HepG2 (cell line): Measurements from ENCODE around the gene UTF1. TPM values are rescaled to one million over a fixed set of nuclear protein-coding genes. Genes with fewer than 3 reads are reported as not detected.

Experiments used
- ATAC-seq: fragments of 200-7000 bp; cut with Tn5 transposase; 3 replicates; pipeline ENCODE4 v1.9.1; 2020; ENCODE audit warnings: mild to moderate bottlenecking, moderate library complexity
- BruUV-seq: library from RNA; stranded (reverse); fragments of 400-500 nt; replicated peaks from 2 replicates; lab custom pipeline; 2021; lab: Mats Ljungman, UMichigan
- CTCF ChIA-PET: fragments of 300-600 bp; formaldehyde crosslinking; extraction: SDS; loops from one replicate; lab custom pipeline; 2021; ENCODE audit warnings: low total read pairs, inconsistent platforms, low intra/inter-chr PET ratio; lab: Yijun Ruan, JAX
- POLR2A ChIA-PET: fragments of 350-600 bp; sonication (Branson Sonifier 250); formaldehyde crosslinking; loops from one replicate; lab custom pipeline; 2020; ENCODE audit warnings: antibody characterized with exemption, inconsistent platforms; lab: Yijun Ruan, JAX
- DNase-seq: peaks from one replicate; pipeline ENCODE4 v3.0.0-alpha.2; 2015; ENCODE audit warnings: low spot score
- FAIRE-seq: peaks from 3 replicates; lab custom pipeline; 2011; peaks lifted over from hg19 to GRCh38; lab: Jason Lieb, UNC
- H2AFZ ChIP-seq: one replicate; pipeline ENCODE4 v1.6.1; 2011; ENCODE audit warnings: low read length, inconsistent platforms
- H3K27ac ChIP-seq: fragments of 300-600 bp; 3 replicates; pipeline ENCODE4 v1.8.0; 2011; ENCODE audit warnings: mixed run types, mild to moderate bottlenecking, mixed read lengths, low read length, inconsistent platforms; ENCODE audit not compliant: insufficient read depth; ENCODE audit errors: extremely low read length
- H3K27me3 ChIP-seq, 2 experiments: fragments of 200-600 bp in 1 of 2; 2 replicates in 1 of 2; 3 replicates in 1 of 2; pipeline versions ENCODE4 v1.6.0 to v1.8.0; 2011; ENCODE audit warnings: low read length in 2 of 2, mild to moderate bottlenecking in 2 of 2, moderate library complexity in 2 of 2, inconsistent platforms in 1 of 2; ENCODE audit not compliant: insufficient read depth in 2 of 2, control insufficient read depth in 1 of 2
- H3K36me3 ChIP-seq, 2 experiments: fragments of 200-600 bp in 1 of 2; replicated peaks in 1 of 2; 2 replicates in 1 of 2; 3 replicates in 1 of 2; pipeline versions ENCODE4 v1.5.1 to v1.8.0; 2011; ENCODE audit warnings: low read length in 2 of 2, inconsistent platforms in 1 of 2; ENCODE audit not compliant: insufficient read depth in 2 of 2, control insufficient read depth in 1 of 2
- H3K4me1 ChIP-seq: 2 replicates; pipeline ENCODE4 v1.5.1; 2012; ENCODE audit warnings: low read length, inconsistent platforms; ENCODE audit not compliant: insufficient read depth
- H3K4me2 ChIP-seq: 2 replicates; pipeline ENCODE4 v1.6.0; 2011; ENCODE audit warnings: low read depth, low read length, inconsistent platforms
- H3K4me3 ChIP-seq, 3 experiments: fragments of 200-600 bp in 1 of 3; sonication (generic), shearing (Covaris generic) in 1 of 3; replicated peaks in 1 of 3; 2 replicates each; pipeline ENCODE4 v1.5.1; 2011 to 2016; ENCODE audit warnings: low read length in 3 of 3, inconsistent platforms in 2 of 3, low read depth in 2 of 3, mild to moderate bottlenecking in 2 of 3, control low read depth in 1 of 3, mixed read lengths in 1 of 3; ENCODE audit not compliant: insufficient read depth in 1 of 3
- H3K79me2 ChIP-seq: one replicate; pipeline ENCODE4 v1.6.1; 2011; ENCODE audit warnings: low read length, inconsistent platforms; ENCODE audit not compliant: insufficient read depth
- H3K9ac ChIP-seq: 2 replicates; pipeline ENCODE4 v1.6.0; 2011; ENCODE audit warnings: mild to moderate bottlenecking, low read depth, low read length, inconsistent platforms; ENCODE audit not compliant: insufficient read depth
- H3K9me3 ChIP-seq: 2 replicates; pipeline ENCODE4 v1.5.1; 2012; ENCODE audit warnings: mild to moderate bottlenecking, low read length
- H4K20me1 ChIP-seq: 2 replicates; pipeline ENCODE4 v1.6.0; 2011; ENCODE audit warnings: inconsistent platforms, mild to moderate bottlenecking, low read length, moderate library complexity; ENCODE audit not compliant: insufficient read depth
- ATRX ChIP-seq: sonication (generic); formaldehyde crosslinking; IDR thresholded peaks from 2 replicates; pipeline ENCODE4 v1.4.0; 2020; ENCODE audit warnings: missing genetic modification reagents, borderline replicate concordance
- GFI1 ChIP-seq: sonication (generic); formaldehyde crosslinking; IDR thresholded peaks from 2 replicates; pipeline ENCODE4 v1.5.0; 2020; ENCODE audit warnings: missing genetic modification reagents, mild to moderate bottlenecking, borderline replicate concordance
- HDAC2 ChIP-seq: sonication (generic); formaldehyde crosslinking; IDR thresholded peaks from 2 replicates; pipeline ENCODE4 v1.4.0; 2020; ENCODE audit warnings: missing genetic modification reagents
- HDAC6 ChIP-seq: fragments of 200-600 bp; sonication (generic); IDR thresholded peaks from 2 replicates; pipeline ENCODE4 v1.7.0; 2017; ENCODE audit warnings: mild to moderate bottlenecking, antibody characterized with exemption, low read length, low read depth
- MAFF ChIP-seq: IDR thresholded peaks from 2 replicates; pipeline ENCODE4 v1.6.1; 2011; ENCODE audit warnings: low read depth, low read length, improper control_type of control experiment
- MEIS1 ChIP-seq: sonication (generic); formaldehyde crosslinking; IDR thresholded peaks from 2 replicates; pipeline ENCODE4 v1.9.0; 2021; ENCODE audit warnings: mild to moderate bottlenecking, missing genetic modification reagents, moderate library complexity, borderline replicate concordance
- NR2F2 ChIP-seq: IDR thresholded peaks from 2 replicates; pipeline ENCODE4 v1.6.1; 2012; ENCODE audit warnings: low read depth, inconsistent platforms, borderline replicate concordance
- RAD51 ChIP-seq: fragments of 450-650 bp; IDR thresholded peaks from 2 replicates; pipeline ENCODE4 v1.6.1; 2016; ENCODE audit warnings: borderline replicate concordance
- ZNF615 ChIP-seq: sonication (generic); formaldehyde crosslinking; IDR thresholded peaks from 2 replicates; pipeline ENCODE4 v1.5.0; 2020; ENCODE audit warnings: mild to moderate bottlenecking, missing genetic modification reagents, borderline replicate concordance
- ZSCAN20 ChIP-seq: sonication (generic); formaldehyde crosslinking; IDR thresholded peaks from 2 replicates; pipeline ENCODE4 v1.4.0; 2020; ENCODE audit warnings: missing genetic modification reagents, mild to moderate bottlenecking, borderline replicate concordance
- ZSCAN25 ChIP-seq: sonication (generic); formaldehyde crosslinking; IDR thresholded peaks from 2 replicates; pipeline ENCODE4 v1.8.0; 2022; ENCODE audit warnings: mild to moderate bottlenecking, missing genetic modification reagents
- WGBS: methylation state at CpG from one replicate; pipeline ENCODE4 v1.1.6; 2017; ENCODE audit warnings: low lambda C conversion rate; 5-methylcytosine and 5-hydroxymethylcytosine counted together
- in situ Hi-C: cut with HindIII; loops from 2 replicates; pipeline ENCODE4 v1.10.0; 2017; ENCODE audit warnings: low pct_unique_long_range_greater_than_20kb; ENCODE audit not compliant: extremely low pct_ligation_motif_present
- intact Hi-C: fragments of 100-400 bp; cut with micrococcal nuclease; formaldehyde crosslinking; loops from one replicate; pipeline ENCODE4 v1.10.0; 2022; ENCODE audit not compliant: unreplicated experiment
- polyA plus RNA-seq, 8 experiments: library from polyadenylated mRNA; depleted of rRNA in 3 of 8; stranded (reverse) in 7 of 8; unstranded in 1 of 8; fragments of >200 nt; fragmentation: Illumina TruSeq in 4 of 8; extraction: Trizol in 4 of 8; gene quantifications; 2 replicates each; pipeline versions ENCODE4 v1.2.1 to v1.2.3, GENCODE V29; 2011 to 2016; ENCODE audit warnings: low read depth in 4 of 8, missing spikeins in 1 of 8, mixed read lengths in 1 of 8; ENCODE audit not compliant: insufficient read depth in 1 of 8
- total RNA-seq, 5 experiments: library from RNA; depleted of rRNA; stranded (reverse); fragments of >200 nt; fragmentation: Illumina TruSeq; extraction: Trizol; gene quantifications; 2 replicates each; pipeline ENCODE4 v1.2.3, GENCODE V29; 2016; ENCODE audit warnings: low read depth in 1 of 5
- TF ChIP-seq, protein P1 (sequence below): sonication (generic); formaldehyde crosslinking; IDR thresholded peaks from 2 replicates; pipeline ENCODE4 v1.4.0; 2020; ENCODE audit warnings: missing genetic modification reagents, borderline replicate concordance
- TF ChIP-seq, protein P2 (sequence below): sonication (generic); formaldehyde crosslinking; conservative IDR thresholded peaks from 2 replicates; pipeline ENCODE4 v1.4.0; 2020; ENCODE audit warnings: missing genetic modification reagents
- TF ChIP-seq, protein P3 (sequence below): IDR thresholded peaks from 2 replicates; pipeline ENCODE4 v1.6.1; 2016; ENCODE audit warnings: low read depth, control low read depth
- TF ChIP-seq, protein P4 (sequence below): sonication (generic); formaldehyde crosslinking; IDR thresholded peaks from 2 replicates; pipeline ENCODE4 v1.4.0; 2020; ENCODE audit warnings: missing genetic modification reagents

UTF1 gene
- total and polyA plus RNA-seq, 2 of the 13 experiments (the other 11 are each of a cell fraction or from before 2014, with no cell fraction given): not detected

DNA sequence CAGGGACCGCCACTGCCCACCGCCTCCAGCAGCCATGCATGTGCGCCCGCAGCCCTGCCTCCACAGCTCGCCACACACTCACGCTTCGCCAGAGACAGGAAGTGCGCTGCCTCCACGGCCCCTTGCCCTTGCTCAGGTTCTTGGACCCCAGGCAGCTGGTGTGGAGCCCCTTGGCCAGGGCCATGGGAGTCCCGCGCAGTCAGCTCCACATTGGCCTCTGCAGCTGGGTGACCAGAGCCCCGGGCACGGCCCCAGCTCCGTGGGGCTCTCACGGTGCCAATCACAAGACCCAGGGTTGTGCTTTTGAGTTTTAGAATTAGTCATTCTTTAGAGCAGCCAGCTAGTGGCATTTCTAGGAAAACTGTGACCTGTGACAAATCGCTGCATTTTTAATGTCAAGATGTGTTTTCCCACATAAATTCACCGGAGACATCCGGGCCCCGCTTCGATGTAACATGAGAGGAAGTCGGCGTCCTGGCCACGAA lies 4.3 kb upstream of the UTF1 start:
- Histone ChIP-seq H3K4me1 (no peaks in the 10 kb centered on the region), H3K4me2 (no peak overlapping the region), H3K79me2 (no peaks in the 10 kb centered on the region), H2AFZ (no peak overlapping the region), H3K27ac (no peak overlapping the region), H3K4me3 (no peak overlapping the region), H4K20me1 (no peaks in the 10 kb centered on the region), H3K9ac (no peak overlapping the region), H3K27me3 (peaks cover 13 to 57% of the 10 kb centered on the region in 2 experiments), H3K36me3 (no peaks in the 10 kb centered on the region), H3K9me3 (no peaks in the 10 kb centered on the region)
- ATAC-seq: no peak
- ChIA-PET POLR2A (no interaction called here), CTCF (no interaction called here)
- WGBS: 87% methylated on average over 23 of the region's 23 CpGs
- no peak for FAIRE-seq
- in situ Hi-C loops: no loop called here
- DNase-seq: no peak
- no TSS peak for BruUV-seq
- intact Hi-C loops: no loop called here
- TF ChIP-seq RAD51 (no peak), HDAC6 (no peak), MAFF (no peak), ZSCAN20 (CRISPR knock-in tag) (no peak), MEIS1 (CRISPR knock-in tag) (no peak), ZSCAN25 (no peak), GFI1 (CRISPR knock-in tag) (no peak), ZNF615 (no peak), NR2F2 (no peak), HDAC2 (CRISPR knock-in tag) (no peak), ATRX (CRISPR knock-in tag) (no peak)
- TF ChIP-seq, protein P1, sequence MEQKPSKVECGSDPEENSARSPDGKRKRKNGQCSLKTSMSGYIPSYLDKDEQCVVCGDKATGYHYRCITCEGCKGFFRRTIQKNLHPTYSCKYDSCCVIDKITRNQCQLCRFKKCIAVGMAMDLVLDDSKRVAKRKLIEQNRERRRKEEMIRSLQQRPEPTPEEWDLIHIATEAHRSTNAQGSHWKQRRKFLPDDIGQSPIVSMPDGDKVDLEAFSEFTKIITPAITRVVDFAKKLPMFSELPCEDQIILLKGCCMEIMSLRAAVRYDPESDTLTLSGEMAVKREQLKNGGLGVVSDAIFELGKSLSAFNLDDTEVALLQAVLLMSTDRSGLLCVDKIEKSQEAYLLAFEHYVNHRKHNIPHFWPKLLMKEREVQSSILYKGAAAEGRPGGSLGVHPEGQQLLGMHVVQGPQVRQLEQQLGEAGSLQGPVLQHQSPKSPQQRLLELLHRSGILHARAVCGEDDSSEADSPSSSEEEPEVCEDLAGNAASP: no peak
- TF ChIP-seq, protein P2, sequence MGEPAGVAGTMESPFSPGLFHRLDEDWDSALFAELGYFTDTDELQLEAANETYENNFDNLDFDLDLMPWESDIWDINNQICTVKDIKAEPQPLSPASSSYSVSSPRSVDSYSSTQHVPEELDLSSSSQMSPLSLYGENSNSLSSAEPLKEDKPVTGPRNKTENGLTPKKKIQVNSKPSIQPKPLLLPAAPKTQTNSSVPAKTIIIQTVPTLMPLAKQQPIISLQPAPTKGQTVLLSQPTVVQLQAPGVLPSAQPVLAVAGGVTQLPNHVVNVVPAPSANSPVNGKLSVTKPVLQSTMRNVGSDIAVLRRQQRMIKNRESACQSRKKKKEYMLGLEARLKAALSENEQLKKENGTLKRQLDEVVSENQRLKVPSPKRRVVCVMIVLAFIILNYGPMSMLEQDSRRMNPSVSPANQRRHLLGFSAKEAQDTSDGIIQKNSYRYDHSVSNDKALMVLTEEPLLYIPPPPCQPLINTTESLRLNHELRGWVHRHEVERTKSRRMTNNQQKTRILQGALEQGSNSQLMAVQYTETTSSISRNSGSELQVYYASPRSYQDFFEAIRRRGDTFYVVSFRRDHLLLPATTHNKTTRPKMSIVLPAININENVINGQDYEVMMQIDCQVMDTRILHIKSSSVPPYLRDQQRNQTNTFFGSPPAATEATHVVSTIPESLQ (CRISPR knock-in tag): no peak
- TF ChIP-seq, protein P3, sequence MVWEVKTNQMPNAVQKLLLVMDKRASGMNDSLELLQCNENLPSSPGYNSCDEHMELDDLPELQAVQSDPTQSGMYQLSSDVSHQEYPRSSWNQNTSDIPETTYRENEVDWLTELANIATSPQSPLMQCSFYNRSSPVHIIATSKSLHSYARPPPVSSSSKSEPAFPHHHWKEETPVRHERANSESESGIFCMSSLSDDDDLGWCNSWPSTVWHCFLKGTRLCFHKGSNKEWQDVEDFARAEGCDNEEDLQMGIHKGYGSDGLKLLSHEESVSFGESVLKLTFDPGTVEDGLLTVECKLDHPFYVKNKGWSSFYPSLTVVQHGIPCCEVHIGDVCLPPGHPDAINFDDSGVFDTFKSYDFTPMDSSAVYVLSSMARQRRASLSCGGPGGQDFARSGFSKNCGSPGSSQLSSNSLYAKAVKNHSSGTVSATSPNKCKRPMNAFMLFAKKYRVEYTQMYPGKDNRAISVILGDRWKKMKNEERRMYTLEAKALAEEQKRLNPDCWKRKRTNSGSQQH (CRISPR knock-in tag): no peak
- TF ChIP-seq, protein P4, sequence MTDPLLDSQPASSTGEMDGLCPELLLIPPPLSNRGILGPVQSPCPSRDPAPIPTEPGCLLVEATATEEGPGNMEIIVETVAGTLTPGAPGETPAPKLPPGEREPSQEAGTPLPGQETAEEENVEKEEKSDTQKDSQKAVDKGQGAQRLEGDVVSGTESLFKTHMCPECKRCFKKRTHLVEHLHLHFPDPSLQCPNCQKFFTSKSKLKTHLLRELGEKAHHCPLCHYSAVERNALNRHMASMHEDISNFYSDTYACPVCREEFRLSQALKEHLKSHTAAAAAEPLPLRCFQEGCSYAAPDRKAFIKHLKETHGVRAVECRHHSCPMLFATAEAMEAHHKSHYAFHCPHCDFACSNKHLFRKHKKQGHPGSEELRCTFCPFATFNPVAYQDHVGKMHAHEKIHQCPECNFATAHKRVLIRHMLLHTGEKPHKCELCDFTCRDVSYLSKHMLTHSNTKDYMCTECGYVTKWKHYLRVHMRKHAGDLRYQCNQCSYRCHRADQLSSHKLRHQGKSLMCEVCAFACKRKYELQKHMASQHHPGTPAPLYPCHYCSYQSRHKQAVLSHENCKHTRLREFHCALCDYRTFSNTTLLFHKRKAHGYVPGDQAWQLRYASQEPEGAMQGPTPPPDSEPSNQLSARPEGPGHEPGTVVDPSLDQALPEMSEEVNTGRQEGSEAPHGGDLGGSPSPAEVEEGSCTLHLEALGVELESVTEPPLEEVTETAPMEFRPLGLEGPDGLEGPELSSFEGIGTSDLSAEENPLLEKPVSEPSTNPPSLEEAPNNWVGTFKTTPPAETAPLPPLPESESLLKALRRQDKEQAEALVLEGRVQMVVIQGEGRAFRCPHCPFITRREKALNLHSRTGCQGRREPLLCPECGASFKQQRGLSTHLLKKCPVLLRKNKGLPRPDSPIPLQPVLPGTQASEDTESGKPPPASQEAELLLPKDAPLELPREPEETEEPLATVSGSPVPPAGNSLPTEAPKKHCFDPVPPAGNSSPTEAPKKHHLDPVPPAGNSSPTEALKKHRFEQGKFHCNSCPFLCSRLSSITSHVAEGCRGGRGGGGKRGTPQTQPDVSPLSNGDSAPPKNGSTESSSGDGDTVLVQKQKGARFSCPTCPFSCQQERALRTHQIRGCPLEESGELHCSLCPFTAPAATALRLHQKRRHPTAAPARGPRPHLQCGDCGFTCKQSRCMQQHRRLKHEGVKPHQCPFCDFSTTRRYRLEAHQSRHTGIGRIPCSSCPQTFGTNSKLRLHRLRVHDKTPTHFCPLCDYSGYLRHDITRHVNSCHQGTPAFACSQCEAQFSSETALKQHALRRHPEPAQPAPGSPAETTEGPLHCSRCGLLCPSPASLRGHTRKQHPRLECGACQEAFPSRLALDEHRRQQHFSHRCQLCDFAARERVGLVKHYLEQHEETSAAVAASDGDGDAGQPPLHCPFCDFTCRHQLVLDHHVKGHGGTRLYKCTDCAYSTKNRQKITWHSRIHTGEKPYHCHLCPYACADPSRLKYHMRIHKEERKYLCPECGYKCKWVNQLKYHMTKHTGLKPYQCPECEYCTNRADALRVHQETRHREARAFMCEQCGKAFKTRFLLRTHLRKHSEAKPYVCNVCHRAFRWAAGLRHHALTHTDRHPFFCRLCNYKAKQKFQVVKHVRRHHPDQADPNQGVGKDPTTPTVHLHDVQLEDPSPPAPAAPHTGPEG: no peak
